Measurements from ENCODE around the gene TMEM238L.

DNA sequence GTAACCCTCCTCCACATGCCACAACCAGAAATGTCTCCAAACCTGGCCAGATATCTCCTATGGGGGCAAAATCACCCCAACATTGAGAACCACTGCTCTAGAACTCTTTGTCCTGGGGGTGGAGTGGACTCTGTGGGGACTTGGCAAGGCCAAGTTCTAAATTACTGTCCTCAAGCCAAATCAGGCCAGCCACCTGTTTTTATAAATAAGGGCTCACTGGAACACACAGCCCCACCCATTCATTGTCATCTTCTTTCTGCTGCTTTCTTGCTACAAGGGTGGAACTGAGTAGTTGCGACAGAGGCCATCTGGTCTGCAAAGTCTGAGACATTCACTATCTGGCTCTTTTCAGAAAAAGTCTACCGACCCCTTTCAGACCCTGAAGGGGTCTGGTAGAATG, 47.3 kb downstream of the TMEM238L start:
- TF ChIP-seq POLR2A (IDR thresholded peaks at IDR 0.05; ENCODE audit: low read length) (no peak), GATA1 (IDR thresholded peaks at IDR 0.05; ENCODE audit: low read depth, low read length) (no peak)

Data from erythroblast (primary cell).